SK-N-SH (cell line): ENCODE results near the gene ISM1.

ENCODE experiments used
- CHD2 ChIP-seq: fragments of 150-350 bp; IDR thresholded peaks from 2 replicates; pipeline ENCODE4 v1.6.1; 2018; ENCODE audit warnings: low read length; ENCODE audit not compliant: partially characterized antibody
- EP300 ChIP-seq, 2 experiments: IDR thresholded peaks; 2 replicates each; pipeline versions ENCODE4 v1.4.0 to v1.6.1; 2012; ENCODE audit warnings: borderline replicate concordance in 1 of 2, low read depth in 1 of 2, low read length in 1 of 2
- EZH2phosphoT487 ChIP-seq: fragments of 200-600 bp; sonication (generic); IDR thresholded peaks from 2 replicates; pipeline ENCODE4 v1.6.1; 2017; ENCODE audit warnings: low read depth, mixed run types, mild to moderate bottlenecking, antibody characterized with exemption, moderate library complexity, borderline replicate concordance
- GABPA ChIP-seq: IDR thresholded peaks from 2 replicates; pipeline ENCODE4 v1.4.0; 2012; ENCODE audit warnings: low read depth, mild to moderate bottlenecking
- NFIC ChIP-seq: IDR thresholded peaks from 2 replicates; pipeline ENCODE4 v1.4.0; 2012; ENCODE audit warnings: borderline replicate concordance
- POLR2AphosphoS5 ChIP-seq: IDR thresholded peaks from 2 replicates; pipeline ENCODE4 v1.6.1; 2012; ENCODE audit warnings: low read depth, low read length
- TEAD4 ChIP-seq: IDR thresholded peaks from 2 replicates; pipeline ENCODE4 v1.4.0; 2012; ENCODE audit warnings: mild to moderate bottlenecking, borderline replicate concordance; ENCODE audit not compliant: insufficient read depth
- YY1 ChIP-seq: IDR thresholded peaks from 2 replicates; pipeline ENCODE4 v1.4.0; 2012; ENCODE audit warnings: low read depth, mild to moderate bottlenecking
- TF ChIP-seq, protein P1 (sequence below): fragments of 200-600 bp; sonication (generic); IDR thresholded peaks from 2 replicates; pipeline ENCODE4 v1.6.1; 2017; ENCODE audit warnings: antibody characterized with exemption, mild to moderate bottlenecking, moderate library complexity
- TF ChIP-seq, protein P2 (sequence below): fragments of 150-350 bp; IDR thresholded peaks from 2 replicates; pipeline ENCODE4 v1.6.1; 2017; ENCODE audit warnings: antibody characterized with exemption, low read length, low read depth, borderline replicate concordance
- TF ChIP-seq, protein P3 (sequence below): IDR thresholded peaks from 2 replicates; pipeline ENCODE4 v1.6.1; 2012; ENCODE audit warnings: mild to moderate bottlenecking, low read depth, low read length, moderate library complexity
- TF ChIP-seq, protein P4 (sequence below): IDR thresholded peaks from 2 replicates; pipeline ENCODE4; 2012

DNA sequence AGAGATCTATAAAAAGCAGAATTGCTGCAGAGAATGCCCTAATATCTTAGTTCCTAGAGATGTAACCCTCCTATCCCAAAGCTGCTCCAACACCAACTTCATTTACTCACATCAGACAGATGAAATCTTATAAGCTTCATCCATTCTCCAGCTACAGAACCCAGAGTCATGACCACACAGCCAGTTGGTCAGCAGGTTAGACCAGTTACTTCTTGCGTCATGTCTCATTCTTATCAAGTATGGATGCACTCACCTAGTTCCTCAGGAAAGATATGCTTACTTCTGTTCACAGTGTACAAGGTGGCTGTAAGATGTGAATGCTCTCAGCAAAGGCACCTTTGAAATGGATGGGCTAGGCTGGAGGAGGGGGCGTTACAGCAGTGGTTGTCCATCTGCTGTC, 47.9 kb upstream of the ISM1 start:
- TF ChIP-seq EZH2phosphoT487 (no peak), NFIC (no peak), EP300 (IDR thresholded peaks at IDR 0.05; ENCODE audit: borderline replicate concordance in 1 of 2, low read depth in 1 of 2, low read length in 1 of 2) (no peak), GABPA (no peak), YY1 (no peak), TEAD4 (no peak), POLR2AphosphoS5 (no peak), CHD2 (no peak)
- TF ChIP-seq, protein P1, sequence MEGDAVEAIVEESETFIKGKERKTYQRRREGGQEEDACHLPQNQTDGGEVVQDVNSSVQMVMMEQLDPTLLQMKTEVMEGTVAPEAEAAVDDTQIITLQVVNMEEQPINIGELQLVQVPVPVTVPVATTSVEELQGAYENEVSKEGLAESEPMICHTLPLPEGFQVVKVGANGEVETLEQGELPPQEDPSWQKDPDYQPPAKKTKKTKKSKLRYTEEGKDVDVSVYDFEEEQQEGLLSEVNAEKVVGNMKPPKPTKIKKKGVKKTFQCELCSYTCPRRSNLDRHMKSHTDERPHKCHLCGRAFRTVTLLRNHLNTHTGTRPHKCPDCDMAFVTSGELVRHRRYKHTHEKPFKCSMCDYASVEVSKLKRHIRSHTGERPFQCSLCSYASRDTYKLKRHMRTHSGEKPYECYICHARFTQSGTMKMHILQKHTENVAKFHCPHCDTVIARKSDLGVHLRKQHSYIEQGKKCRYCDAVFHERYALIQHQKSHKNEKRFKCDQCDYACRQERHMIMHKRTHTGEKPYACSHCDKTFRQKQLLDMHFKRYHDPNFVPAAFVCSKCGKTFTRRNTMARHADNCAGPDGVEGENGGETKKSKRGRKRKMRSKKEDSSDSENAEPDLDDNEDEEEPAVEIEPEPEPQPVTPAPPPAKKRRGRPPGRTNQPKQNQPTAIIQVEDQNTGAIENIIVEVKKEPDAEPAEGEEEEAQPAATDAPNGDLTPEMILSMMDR = no peak
- TF ChIP-seq, protein P2, sequence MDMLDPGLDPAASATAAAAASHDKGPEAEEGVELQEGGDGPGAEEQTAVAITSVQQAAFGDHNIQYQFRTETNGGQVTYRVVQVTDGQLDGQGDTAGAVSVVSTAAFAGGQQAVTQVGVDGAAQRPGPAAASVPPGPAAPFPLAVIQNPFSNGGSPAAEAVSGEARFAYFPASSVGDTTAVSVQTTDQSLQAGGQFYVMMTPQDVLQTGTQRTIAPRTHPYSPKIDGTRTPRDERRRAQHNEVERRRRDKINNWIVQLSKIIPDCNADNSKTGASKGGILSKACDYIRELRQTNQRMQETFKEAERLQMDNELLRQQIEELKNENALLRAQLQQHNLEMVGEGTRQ = no peak
- TF ChIP-seq, protein P3, sequence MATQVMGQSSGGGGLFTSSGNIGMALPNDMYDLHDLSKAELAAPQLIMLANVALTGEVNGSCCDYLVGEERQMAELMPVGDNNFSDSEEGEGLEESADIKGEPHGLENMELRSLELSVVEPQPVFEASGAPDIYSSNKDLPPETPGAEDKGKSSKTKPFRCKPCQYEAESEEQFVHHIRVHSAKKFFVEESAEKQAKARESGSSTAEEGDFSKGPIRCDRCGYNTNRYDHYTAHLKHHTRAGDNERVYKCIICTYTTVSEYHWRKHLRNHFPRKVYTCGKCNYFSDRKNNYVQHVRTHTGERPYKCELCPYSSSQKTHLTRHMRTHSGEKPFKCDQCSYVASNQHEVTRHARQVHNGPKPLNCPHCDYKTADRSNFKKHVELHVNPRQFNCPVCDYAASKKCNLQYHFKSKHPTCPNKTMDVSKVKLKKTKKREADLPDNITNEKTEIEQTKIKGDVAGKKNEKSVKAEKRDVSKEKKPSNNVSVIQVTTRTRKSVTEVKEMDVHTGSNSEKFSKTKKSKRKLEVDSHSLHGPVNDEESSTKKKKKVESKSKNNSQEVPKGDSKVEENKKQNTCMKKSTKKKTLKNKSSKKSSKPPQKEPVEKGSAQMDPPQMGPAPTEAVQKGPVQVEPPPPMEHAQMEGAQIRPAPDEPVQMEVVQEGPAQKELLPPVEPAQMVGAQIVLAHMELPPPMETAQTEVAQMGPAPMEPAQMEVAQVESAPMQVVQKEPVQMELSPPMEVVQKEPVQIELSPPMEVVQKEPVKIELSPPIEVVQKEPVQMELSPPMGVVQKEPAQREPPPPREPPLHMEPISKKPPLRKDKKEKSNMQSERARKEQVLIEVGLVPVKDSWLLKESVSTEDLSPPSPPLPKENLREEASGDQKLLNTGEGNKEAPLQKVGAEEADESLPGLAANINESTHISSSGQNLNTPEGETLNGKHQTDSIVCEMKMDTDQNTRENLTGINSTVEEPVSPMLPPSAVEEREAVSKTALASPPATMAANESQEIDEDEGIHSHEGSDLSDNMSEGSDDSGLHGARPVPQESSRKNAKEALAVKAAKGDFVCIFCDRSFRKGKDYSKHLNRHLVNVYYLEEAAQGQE = no peak
- TF ChIP-seq, protein P4, sequence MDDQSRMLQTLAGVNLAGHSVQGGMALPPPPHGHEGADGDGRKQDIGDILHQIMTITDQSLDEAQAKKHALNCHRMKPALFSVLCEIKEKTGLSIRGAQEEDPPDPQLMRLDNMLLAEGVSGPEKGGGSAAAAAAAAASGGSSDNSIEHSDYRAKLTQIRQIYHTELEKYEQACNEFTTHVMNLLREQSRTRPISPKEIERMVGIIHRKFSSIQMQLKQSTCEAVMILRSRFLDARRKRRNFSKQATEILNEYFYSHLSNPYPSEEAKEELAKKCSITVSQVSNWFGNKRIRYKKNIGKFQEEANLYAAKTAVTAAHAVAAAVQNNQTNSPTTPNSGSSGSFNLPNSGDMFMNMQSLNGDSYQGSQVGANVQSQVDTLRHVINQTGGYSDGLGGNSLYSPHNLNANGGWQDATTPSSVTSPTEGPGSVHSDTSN = no peak
